GM12878 (cell line): ENCODE measurements around the gene CRYGN.

Source experiments
- CUX1 ChIP-seq: IDR thresholded peaks from 2 replicates; pipeline ENCODE4 v1.6.1; 2012; ENCODE audit warnings: improper control_type of control experiment, low read depth, low read length; ENCODE audit not compliant: insufficient replicate concordance
- EP300 ChIP-seq, 2 experiments: fragments of 150-350 bp in 1 of 2; IDR thresholded peaks; 2 replicates each; pipeline ENCODE4 v1.6.1; 2011 to 2012; ENCODE audit warnings: low read depth in 2 of 2, low read length in 2 of 2, borderline replicate concordance in 1 of 2, improper control_type of control experiment in 1 of 2, inconsistent platforms in 1 of 2; ENCODE audit not compliant: control insufficient read depth in 1 of 2
- ESRRA ChIP-seq: IDR thresholded peaks from 2 replicates; pipeline ENCODE4 v1.6.1; 2012; ENCODE audit warnings: mild to moderate bottlenecking, low read length, improper control_type of control experiment
- EZH2 ChIP-seq: IDR thresholded peaks from 2 replicates; pipeline ENCODE4 v1.6.1; 2012; ENCODE audit warnings: low read depth, mild to moderate bottlenecking, control low read depth, inconsistent platforms, low read length, borderline replicate concordance; ENCODE audit not compliant: control insufficient read depth
- HDAC6 ChIP-seq: fragments of 200-600 bp; sonication (generic); IDR thresholded peaks from one replicate; pipeline ENCODE4 v1.8.0; 2017; ENCODE audit warnings: antibody characterized with exemption; ENCODE audit not compliant: unreplicated experiment
- POLR2A ChIP-seq: IDR thresholded peaks from 2 replicates; pipeline ENCODE4 v1.6.1; 2011; ENCODE audit warnings: low read depth, mild to moderate bottlenecking, low read length
- ZNF384 ChIP-seq: IDR thresholded peaks from 2 replicates; pipeline ENCODE4 v1.6.1; 2012; ENCODE audit warnings: low read depth, mild to moderate bottlenecking, low read length, improper control_type of control experiment, borderline replicate concordance
- TF ChIP-seq, protein P1 (sequence below): fragments of 450-650 bp; IDR thresholded peaks from 2 replicates; pipeline ENCODE4 v1.6.1; 2016; ENCODE audit warnings: mild to moderate bottlenecking, moderate library complexity, borderline replicate concordance
- TF ChIP-seq, protein P2 (sequence below): fragments of 450-650 bp; IDR thresholded peaks from 2 replicates; pipeline ENCODE4 v1.6.1; 2017; ENCODE audit warnings: antibody characterized with exemption, mild to moderate bottlenecking, moderate library complexity

DNA sequence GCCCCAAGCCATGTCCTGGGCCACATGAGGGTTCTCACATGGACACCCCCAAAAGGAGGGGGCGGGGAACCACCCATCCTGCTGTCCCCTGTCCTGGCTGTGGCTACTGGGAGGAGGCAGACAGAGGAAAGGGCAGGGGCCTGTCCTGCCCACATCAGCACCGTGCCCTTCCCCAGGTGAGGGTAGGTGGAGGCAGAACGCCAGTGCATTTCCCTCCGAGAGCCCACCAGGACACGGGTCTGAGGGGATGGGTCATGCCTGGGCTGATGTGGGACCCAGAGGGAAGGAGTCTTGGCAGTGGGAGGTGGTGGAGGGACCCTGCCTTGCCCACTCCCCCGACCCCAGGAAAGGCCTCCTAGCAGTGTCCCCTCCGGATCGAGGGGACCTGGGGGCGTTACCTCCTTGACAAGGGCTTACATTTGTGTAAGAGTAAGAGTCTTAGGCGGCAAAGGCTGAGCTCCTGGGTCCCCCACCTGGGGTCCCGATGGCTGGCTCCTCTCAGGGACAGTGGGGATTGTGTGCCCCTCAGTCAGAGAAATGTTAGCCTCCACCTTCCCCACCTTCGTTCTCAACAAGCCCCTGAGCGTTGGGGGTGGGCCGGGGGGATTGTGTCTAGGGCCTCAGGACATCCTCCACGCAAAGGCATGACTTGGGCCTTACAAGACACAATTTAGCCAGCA is 6.1 kb downstream of the CRYGN start:
- no peak for TF ChIP-seq EZH2
- TF ChIP-seq CUX1: no peak
- TF ChIP-seq POLR2A: no peak
- TF ChIP-seq, protein P1, sequence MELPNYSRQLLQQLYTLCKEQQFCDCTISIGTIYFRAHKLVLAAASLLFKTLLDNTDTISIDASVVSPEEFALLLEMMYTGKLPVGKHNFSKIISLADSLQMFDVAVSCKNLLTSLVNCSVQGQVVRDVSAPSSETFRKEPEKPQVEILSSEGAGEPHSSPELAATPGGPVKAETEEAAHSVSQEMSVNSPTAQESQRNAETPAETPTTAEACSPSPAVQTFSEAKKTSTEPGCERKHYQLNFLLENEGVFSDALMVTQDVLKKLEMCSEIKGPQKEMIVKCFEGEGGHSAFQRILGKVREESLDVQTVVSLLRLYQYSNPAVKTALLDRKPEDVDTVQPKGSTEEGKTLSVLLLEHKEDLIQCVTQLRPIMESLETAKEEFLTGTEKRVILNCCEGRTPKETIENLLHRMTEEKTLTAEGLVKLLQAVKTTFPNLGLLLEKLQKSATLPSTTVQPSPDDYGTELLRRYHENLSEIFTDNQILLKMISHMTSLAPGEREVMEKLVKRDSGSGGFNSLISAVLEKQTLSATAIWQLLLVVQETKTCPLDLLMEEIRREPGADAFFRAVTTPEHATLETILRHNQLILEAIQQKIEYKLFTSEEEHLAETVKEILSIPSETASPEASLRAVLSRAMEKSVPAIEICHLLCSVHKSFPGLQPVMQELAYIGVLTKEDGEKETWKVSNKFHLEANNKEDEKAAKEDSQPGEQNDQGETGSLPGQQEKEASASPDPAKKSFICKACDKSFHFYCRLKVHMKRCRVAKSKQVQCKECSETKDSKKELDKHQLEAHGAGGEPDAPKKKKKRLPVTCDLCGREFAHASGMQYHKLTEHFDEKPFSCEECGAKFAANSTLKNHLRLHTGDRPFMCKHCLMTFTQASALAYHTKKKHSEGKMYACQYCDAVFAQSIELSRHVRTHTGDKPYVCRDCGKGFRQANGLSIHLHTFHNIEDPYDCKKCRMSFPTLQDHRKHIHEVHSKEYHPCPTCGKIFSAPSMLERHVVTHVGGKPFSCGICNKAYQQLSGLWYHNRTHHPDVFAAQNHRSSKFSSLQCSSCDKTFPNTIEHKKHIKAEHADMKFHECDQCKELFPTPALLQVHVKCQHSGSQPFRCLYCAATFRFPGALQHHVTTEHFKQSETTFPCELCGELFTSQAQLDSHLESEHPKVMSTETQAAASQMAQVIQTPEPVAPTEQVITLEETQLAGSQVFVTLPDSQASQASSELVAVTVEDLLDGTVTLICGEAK: no peak
- TF ChIP-seq ZNF384: no peak
- no peak for TF ChIP-seq ESRRA
- no peak for TF ChIP-seq HDAC6
- TF ChIP-seq, protein P2, sequence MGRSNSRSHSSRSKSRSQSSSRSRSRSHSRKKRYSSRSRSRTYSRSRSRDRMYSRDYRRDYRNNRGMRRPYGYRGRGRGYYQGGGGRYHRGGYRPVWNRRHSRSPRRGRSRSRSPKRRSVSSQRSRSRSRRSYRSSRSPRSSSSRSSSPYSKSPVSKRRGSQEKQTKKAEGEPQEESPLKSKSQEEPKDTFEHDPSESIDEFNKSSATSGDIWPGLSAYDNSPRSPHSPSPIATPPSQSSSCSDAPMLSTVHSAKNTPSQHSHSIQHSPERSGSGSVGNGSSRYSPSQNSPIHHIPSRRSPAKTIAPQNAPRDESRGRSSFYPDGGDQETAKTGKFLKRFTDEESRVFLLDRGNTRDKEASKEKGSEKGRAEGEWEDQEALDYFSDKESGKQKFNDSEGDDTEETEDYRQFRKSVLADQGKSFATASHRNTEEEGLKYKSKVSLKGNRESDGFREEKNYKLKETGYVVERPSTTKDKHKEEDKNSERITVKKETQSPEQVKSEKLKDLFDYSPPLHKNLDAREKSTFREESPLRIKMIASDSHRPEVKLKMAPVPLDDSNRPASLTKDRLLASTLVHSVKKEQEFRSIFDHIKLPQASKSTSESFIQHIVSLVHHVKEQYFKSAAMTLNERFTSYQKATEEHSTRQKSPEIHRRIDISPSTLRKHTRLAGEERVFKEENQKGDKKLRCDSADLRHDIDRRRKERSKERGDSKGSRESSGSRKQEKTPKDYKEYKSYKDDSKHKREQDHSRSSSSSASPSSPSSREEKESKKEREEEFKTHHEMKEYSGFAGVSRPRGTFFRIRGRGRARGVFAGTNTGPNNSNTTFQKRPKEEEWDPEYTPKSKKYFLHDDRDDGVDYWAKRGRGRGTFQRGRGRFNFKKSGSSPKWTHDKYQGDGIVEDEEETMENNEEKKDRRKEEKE: no peak
- no peak for TF ChIP-seq EP300 (IDR thresholded peaks at IDR 0.05; ENCODE audit: borderline replicate concordance in 1 of 2, control insufficient read depth in 1 of 2, low read depth in 2 of 2, low read length in 2 of 2)
